ENCODE data around the gene PHACTR2.
"Not testable (repeated sequence)": the region's sequence is repeated elsewhere in the genome, so short reads cannot be mapped to it uniquely, and the experiment has no call there.

PHACTR2 gene

DNA sequence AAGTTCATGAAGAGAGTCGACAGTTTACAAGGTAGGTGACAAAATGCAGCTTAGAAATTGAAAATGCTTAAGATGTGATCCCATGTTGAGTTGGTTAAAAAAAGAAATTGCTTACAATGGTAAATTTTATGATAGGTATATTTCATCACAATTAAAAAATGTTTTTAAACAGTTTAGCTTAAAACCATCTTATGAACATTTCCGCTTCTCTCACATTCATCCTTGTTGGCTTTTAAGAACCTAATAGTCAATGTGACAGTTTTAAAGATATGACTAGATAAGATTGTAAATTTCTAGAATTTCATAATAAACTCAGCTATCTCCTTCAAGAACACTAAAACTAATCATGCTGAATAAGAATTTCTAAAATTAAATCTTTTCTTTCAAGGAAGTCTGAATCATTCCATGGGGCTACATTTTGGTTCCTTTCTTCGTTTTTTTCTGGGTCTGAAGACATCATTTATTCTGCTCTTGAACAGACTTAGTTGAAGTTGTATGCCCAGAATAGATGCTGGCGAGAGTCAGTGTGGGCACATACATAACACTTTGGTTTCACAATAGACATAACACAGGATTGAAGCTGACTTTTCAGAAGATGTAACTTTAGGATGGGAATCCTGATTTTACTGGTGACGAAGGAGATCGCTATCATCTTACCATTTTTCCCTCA lies 129.5 kb downstream of the PHACTR2 start:
- DNase-seq (ENCODE audit: low read depth in 2 of 2), result no peak

DNA sequence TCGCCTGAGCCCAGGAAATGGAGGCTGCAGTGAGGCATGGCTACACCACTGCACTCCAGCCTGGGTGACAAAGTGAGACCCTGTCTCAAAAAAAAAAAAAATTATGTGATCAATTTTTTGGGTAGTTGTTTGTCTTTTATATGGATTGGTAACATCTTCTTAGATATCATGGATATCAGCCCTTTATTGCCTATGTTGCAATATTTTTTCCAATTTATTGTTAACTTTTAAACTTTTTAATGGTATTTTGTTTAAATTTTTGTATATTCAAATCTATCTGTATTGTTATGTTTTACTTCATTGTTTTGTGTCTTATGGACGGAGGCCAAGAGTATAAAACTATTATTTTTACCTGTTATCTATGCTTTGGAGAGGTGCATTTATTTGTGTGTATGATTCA lies 133.0 kb downstream of the PHACTR2 start:
- DNase-seq (ENCODE audit: low read depth in 2 of 2), result no peak

DNA sequence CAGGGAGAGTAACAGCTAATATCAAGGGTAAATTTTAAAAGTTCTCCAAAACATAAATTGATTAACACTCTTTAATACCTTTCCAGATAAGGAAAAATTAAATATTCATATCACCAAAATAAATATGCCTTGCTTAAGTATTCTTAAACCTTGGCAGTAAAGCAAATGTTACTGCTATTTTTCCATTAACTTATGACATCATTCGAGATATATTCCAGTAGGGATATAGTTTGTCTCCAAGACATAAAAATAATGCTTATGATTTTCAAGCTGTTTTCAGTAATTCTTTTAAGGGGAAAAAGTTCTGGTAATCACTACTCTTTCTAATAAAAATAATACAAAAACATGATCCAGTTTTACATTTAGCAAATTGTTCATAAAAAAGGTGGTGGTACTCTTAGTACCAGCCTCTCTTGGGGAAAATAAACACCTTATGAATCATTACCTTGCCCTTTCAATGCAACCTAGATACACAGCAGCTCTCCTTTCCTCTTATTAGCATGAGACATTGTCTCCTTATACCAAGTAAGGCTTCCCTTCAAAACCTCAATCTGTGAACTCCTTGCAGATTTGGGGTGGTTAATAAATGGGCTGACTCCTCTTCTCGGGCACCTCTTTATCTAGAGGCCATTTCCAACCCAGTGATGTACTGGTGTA lies 133.9 kb downstream of the PHACTR2 start:
- DNase-seq (ENCODE audit: low read depth in 2 of 2), result no peak

DNA sequence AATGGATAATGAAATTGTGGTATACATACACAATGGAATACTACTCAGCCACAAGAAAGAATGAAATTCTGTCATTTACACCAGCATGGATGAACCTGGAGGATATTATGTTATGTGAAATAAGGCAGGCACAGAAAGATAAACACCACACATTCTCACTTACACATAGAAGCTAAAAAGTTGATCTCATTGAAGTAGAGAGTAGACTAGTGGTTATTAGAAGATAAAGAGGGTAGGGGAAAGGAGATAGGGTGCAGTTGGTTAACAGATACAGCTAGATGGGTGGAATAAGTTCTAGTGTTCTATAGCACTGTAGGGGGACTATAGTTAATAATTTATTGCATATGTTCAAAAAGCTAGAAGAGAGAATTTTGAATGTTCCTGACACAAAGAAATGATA lies 139.9 kb downstream of the PHACTR2 start:
- no peak for DNase-seq (ENCODE audit: low read depth in 2 of 2)

DNA sequence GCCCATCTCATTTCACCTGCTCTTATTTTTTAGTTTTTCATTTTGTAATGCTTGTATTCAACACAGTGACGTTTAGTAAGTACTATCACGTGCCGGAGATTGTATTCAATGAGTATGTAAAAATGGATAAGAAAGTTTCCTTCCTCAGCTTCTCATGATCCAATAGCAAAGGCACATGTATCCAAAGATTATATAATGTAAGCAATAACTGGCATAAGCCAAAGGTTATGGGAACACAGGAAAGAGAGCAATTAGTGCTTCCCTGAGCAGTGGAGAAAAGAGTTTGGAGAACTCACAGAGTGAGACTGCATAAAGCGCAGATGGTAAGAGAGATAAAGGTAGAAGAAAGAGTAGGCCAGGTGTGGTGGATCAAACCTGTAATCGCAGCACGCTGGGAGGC lies 143.6 kb downstream of the PHACTR2 start:
- no peak for DNase-seq (ENCODE audit: low read depth in 2 of 2)

DNA sequence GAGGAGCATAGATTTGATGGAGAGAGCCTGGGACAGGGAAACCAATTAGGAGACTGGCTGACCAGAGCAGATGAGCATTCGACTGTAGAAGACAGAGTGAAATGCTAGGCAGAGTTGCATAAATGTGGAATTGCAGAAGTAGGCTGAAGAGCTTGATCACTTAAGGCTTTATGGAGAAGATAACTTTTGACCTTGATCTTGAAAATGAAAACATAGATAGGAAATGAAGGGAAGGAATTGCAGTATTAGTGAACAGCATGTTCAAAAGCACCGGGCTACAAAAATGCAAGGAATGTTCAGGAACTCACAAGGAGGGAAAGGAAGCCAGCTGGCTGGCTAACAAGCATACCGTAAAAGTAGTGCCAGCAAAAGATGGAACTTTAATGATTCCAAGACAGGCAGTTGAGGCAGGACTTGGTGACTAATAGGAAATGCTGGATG lies 144.8 kb downstream of the PHACTR2 start:
- no peak for DNase-seq (ENCODE audit: low read depth in 2 of 2)

DNA sequence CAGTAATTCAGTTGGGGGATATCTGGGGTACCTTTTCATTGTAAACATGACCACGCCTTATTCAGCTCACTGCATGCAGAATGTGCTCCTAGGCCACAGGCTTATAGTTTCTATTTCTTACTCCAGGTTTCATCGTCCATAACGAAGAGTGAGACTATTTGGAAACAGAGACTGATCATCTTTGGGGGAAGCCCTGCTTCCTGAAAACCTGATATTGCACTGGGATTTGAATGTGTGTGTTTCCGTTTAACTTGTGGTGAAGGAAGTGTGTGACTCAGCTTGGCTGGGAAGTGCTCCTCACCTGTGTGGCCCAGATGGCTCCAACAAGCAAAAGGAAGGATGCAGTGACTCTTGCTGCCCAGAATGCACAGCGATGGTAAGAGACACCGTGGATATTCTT lies 145.8 kb downstream of the PHACTR2 start:
- DNase-seq (ENCODE audit: low read depth in 2 of 2), result no peak

DNA sequence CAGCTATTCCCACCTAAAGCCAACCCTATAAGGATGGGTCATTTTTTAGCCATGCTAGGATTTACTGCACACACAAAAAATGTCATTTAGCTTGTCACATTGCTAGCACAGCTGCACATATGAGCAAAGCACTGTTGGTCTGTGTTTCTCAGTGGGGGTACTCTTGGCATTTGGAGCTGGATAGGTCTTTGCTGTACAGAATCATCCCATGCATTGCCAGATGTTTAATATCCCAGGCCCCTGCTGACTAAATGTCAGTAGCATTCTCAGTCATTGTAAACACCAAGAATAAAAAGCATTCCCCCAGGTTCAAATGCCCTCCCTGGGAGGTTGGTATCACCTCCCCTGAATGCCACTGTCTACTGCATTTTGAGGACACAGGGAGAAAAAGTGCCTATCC lies 150.8 kb downstream of the PHACTR2 start:
- DNase-seq (ENCODE audit: low read depth in 2 of 2), result no peak

DNA sequence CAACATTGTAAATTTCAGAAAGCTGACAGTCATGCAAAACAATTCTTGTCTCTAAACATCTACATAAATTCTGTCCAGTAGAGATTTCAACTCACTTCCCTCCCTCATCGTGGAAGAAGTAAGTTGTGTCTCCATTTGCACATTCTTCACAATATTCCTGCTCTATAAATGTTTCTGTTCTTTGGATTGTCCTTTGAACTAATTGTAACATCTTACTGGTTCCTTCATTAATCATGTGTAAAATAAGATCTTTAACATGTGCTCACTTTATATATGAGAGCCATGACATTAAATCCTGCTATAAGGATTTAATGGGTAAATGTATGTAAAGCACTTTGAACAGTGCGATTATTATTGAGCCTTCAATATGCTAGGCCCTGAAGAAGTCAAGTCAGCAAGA lies 158.4 kb downstream of the PHACTR2 start:
- no peak for DNase-seq (ENCODE audit: low read depth in 2 of 2)

DNA sequence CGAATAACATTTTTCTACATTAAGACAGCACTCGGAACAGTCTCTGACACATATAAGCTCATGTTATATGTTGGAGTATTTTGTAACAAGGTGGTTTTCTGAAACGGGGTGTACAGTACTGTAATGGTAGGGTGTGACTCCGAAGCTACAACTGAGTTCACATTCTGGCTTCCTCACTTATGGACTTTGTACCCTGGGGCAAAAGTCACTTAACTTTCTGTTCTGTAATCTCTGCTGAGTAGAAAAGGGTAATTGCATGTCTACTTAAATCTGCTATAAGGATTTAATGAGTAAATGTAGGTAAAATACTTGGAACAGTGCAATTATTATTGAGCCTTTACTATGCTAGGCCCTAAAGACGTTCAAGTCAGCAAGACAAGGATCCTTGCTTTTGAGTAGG lies 160.6 kb downstream of the PHACTR2 start:
- DNase-seq (ENCODE audit: low read depth in 2 of 2), result no peak

DNA sequence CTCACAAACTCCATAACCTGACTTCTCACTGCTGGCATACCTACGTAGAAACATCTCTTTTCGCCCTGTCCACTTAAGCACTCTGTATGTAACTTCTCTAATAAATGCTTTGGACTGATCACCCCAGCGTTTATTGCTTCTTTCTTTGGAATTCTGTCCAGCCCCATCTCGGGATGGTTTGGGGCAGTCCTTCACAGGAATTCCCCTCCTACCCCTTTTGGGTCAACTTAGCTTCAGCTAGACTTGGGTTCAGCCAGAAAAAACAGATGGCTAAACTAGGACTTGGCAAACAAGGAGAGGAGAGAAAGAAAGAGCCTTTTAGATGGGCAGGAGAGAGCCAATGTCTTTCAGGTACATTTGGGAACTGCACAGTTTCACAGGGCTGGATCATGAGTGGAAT lies 161.4 kb downstream of the PHACTR2 start:
- DNase-seq (ENCODE audit: low read depth in 2 of 2), result no peak

DNA sequence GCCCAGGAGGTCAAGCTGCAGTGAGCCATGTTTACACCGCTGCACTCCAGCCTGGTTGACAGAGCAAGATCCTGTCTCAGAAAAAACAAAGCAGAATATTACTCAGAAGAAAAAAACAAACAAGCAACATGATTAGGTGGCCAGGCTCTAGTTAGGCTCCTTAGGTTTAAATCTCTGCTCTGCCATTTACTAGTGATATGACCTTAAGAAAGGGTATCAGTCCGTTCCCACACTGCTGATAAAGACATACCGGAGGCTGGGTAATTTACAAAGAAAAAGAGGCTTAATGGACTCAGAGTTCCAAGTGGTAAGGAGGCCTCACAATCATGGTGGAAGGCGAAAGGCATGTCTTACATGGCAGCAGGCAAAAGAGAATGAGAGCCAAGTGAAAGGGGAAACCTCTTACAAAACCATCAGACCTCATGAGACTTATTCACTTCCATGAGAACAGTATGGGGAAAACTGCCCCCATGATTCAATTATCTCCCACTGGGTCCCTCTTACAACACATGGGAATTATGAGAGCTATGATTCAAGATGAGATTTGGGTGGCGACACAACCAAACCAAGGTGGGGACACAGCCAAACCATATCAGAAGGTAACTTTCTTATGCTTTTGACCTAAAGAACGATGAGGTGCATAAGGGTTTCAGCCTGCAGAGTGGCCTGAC lies 163.0 kb downstream of the PHACTR2 start:
- no peak for DNase-seq (ENCODE audit: low read depth in 2 of 2)

DNA sequence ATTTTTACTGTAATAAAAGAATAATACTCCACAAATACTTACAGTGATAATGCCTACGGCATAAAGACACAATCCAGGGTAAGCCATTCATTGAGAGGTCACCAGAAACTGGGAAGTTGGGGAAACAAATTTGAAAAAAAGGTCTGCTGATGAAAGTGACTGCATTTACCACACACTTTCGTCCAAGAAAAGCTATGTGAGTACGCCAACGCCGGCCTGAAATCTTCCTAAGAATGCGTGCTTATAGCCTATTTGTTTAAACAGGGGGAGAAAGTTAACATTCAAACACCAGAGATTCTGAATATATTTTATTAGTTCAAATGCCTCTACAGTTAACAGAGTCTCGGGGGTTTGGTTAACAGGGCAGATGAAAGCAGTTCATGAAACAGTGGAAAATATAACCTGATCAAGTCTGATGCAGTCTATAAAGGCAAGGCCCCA lies 164.7 kb downstream of the PHACTR2 start:
- DNase-seq (ENCODE audit: low read depth in 2 of 2), result no peak

DNA sequence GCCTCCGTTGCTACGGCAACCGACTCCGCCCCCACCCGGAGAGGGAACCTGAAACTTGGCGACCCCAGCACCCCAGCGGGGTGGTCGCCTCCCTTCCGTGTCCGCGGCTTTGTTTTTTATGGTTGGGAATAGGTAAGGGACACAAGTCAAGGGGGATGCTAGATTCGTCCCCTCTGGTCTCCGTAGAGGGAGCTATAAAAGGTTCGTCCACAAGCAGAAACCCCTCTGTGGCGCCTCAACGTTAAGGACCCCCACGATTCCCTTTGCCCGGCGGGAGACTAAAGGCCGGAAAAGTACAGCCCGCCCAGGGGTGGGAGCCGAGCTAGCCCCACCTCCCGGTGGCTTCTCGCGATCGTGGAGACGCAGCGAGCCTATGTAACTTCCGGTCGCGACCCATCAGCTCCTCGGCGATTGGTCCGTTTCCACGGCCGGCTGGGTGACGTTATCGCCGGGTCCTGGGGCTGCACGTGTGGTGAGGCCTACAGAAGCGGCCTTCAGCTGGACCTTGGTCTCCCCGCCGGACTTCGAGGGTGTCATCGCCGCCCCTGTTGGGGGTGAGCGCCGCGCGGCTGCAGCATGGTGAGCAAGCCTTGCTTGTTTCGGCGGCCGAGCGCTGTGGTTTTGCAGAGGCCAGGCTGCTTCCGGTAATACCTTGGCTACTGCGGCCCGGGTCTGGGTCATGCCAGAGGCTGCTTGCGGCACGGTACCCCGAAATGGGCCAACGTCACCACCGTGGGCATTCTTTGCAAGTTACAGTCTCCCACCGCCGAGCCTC lies 165.3 kb downstream of the PHACTR2 start, which contains the start of gene LTV1:
Gene LTV1, plus strand, starts transcription at position 437 of the 775 bp plus-strand sequence. Its CDS starts 140 bp downstream, at position 577.
- peak; percentile 71 to 80 for DNase-seq (ENCODE audit: low read depth in 2 of 2)

DNA sequence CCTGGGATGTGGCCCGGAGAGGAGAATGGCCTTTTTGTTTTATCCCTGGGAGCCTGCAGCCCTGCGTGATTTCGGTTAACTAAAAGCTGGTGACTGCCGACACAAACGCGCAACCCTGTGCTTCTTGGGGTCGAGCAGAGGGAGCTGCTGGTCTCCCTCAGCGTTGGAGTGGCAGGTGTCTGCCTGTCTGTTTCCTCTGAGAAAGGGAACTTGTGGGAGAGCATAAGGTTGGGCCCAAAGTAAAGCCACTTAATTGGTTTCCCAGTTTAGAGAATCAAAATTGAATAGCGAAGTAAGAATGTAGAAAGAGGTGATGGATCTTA lies 165.9 kb downstream of the PHACTR2 start:
- peak in 1 of 2 donors; percentile 2 for DNase-seq (ENCODE audit: low read depth in 2 of 2)

DNA sequence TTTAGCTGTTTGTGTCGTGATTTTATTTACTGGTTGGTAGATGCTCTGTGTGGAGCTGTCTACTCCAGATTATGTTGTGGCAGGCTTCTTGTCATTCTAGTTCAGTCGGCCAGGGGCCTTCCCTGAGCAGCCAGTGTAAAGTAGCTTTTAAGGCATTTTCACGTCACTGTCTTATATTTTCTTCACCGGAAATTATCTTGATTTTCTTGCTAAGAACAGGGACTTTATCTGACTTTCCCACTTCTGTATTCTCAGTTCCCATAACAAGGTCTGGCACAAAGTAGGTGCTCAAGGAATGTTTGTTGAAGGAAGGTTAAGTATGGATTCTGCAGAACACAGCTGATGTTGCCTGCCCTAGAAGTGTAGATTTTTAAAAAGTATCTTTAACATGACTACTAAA lies 166.2 kb downstream of the PHACTR2 start:
- no peak for DNase-seq (ENCODE audit: low read depth in 2 of 2)

DNA sequence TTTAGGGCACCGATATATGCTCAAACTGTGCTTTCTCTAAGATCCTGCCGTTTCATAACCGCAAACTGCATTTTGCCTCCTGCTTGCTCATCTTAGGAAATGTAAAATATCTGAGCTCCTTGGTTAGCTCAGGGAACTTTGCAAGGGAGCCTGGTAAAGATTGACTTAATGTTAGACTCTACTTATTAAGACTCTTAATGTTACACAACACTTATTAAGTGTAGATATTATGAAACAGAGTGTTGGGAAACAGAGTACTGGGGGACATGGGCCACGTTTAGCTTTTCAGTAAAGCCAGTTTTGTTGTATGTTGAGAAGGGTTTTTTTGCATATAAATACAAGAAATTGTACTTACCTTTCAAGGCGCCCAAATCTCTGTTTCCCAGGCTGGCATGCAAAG lies 167.3 kb downstream of the PHACTR2 start:
- DNase-seq (ENCODE audit: low read depth in 2 of 2), result no peak

DNA sequence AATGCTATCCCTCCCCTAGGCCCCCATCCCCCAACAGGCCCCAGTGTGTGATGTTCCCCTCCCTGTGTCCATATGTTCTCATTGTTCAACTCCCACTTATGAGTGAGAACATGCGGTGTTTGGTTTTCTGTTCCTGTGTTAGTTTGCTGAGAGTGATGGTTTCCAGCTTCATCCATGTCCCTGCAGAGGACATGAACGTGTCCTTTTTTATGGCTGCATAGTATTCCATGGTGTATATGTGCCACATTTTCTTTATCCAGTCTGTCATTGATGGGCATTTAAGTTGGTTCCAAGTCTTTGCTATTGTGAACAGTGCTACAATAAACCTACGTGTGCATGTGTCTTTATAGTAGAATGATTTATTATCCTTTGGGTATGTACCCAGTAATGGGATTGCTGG lies 173.9 kb downstream of the PHACTR2 start:
- not testable (repeated sequence) for DNase-seq (ENCODE audit: low read depth in 2 of 2)

DNA sequence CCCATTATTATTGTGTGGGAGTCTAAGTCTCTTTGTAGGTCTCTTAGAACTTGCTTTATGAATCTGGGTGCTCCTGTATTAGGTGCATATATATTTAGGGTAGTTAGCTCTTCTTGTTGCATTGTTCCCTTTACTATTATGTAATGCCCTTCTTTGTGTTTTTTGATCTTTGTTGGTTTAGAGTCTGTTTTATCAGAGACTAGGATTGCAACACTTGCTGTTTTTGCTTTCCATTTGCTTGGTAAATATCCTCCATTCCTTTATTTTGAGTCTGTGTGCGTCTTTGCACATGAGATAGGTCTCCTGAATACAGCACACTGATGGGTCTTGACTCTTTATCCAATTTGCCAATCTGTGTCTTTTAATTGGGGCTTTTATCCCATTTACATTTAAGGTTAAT lies 177.3 kb downstream of the PHACTR2 start:
- not testable (repeated sequence) for DNase-seq (ENCODE audit: low read depth in 2 of 2)

DNA sequence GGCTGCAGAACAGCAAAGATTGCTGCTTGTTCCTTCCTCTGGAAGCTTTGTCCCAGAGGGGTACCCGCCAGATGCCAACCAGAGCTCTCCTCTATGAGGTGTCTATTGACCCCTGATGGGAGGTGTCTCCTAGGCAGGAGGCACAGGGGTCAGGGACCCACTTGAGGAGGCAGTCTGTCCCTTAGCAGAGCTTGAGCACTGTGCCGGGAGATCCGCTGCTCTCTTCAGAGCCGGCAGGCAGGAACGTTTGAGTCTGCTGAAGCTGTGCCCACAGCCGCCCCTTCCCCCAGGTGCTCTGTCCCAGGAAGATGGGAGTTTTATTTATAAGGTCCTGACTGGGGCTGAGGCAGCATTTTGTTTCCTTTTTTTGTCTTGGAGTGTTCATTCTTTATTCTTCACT lies 179.0 kb downstream of the PHACTR2 start:
- not testable (repeated sequence) for DNase-seq (ENCODE audit: low read depth in 2 of 2)

DNA sequence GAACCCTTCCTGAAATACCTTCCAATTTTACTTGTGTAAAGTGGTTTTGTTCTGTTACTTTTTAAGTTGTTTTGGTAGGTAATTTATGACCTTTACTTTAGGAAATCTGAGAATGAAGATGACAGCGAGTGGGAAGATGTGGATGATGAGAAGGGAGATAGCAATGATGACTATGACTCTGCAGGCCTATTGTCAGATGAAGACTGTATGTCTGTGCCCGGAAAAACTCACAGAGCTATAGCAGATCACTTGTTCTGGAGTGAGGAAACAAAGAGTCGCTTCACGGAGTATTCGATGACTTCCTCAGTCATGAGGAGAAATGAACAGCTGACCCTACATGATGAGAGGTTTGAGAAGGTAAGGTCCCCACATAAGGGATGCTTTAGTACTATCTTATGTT lies 179.9 kb downstream of the PHACTR2 start:
- DNase-seq (ENCODE audit: low read depth in 2 of 2), result no peak
